ENCODE results near the gene SMIM1.

The SMIM1 gene

DNA sequence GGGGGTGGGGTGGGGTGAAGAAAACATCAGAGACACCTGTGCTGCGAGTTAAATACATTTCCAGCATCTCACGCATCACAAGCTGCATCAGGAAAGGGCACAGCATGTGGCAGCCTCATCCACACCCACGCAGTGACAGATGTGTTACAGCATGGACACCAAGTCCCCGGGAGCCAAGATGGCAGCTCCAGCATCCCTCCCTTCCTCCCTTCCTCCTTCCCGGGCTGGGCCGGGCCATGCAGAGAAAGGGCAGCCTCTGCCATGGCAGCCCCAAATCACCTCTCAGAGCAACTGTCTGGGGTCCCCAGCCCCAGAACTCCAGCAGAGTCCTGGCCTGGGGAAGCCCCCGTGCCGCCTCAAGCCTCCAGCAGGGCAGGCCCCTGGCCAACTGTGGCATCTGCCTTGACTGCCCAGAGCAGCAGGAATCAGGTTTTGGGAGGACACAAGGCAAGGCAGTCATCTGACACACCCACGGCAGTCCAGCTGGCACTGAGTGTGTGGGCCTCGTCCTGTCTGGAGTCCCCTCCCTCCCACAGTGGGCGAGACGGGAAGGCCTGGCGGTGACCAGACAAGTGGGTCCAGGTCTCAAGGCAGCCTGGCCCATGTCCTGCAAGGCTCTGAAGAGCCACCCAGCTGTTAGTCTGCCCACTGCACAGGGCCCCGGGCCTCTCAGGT, 6.2 kb downstream of the SMIM1 start:
- Histone ChIP-seq H3K9me3 (ENCODE audit: control insufficient read depth, low read length) (no peaks in the 10 kb centered on the region), H4K8ac (ENCODE audit: low read length) (no peak overlapping the region), H2BK15ac (ENCODE audit: low read depth, poor library complexity, severe bottlenecking) (no peak overlapping the region), H2BK12ac (ENCODE audit: low read length in 2 of 2) (no peak overlapping the region), H4K91ac (ENCODE audit: low read length) (no peak overlapping the region), H3K27ac (ENCODE audit: low read length, poor library complexity, severe bottlenecking) (no peak overlapping the region), H3K4me3 (ENCODE audit: insufficient read depth in 1 of 2, low read depth in 1 of 2, low read length in 2 of 2) (no peak overlapping the region), H3K79me1 (replicated peaks; ENCODE audit: low read length, poor library complexity, severe bottlenecking) (peaks cover 21% of the 10 kb centered on the region), H3K23ac (ENCODE audit: low read length in 2 of 2) (no peak overlapping the region), H3K9ac (ENCODE audit: low read length) (no peak overlapping the region), H3K27me3 (ENCODE audit: control insufficient read depth in 1 of 2, insufficient read depth in 1 of 2, low read length in 2 of 2) (no peaks in the 10 kb centered on the region), H3K4ac (ENCODE audit: low read depth in 1 of 2, low read length in 2 of 2) (peak overlapping the region in 1 of 2 experiments; percentile 20), H2BK120ac (ENCODE audit: low read depth, low read length) (no peak overlapping the region), H2AFZ (ENCODE audit: low read depth, low read length) (no peak overlapping the region), H2AK5ac (ENCODE audit: low read length, severe bottlenecking) (no peak overlapping the region), H3K4me1 (ENCODE audit: control insufficient read depth, insufficient read depth, low read depth, low read length) (peaks cover 42% of the 10 kb centered on the region), H3K18ac (ENCODE audit: low read depth in 1 of 2, low read length in 2 of 2) (no peak overlapping the region), H3K4me2 (ENCODE audit: low read length, poor library complexity, severe bottlenecking) (no peak overlapping the region), H3K14ac (ENCODE audit: low read length in 2 of 2) (no peak overlapping the region), H3K36me3 (ENCODE audit: control insufficient read depth in 1 of 2, insufficient read depth in 2 of 2, low read depth in 1 of 2, low read length in 2 of 2) (peaks cover 56 to 64% of the 10 kb centered on the region in 2 experiments), H2BK5ac (ENCODE audit: low read depth, low read length, poor library complexity, severe bottlenecking) (no peak overlapping the region)
- no peak for DNase-seq
- WGBS, result 89% methylated on average over 14 of the region's 14 CpGs

DNA sequence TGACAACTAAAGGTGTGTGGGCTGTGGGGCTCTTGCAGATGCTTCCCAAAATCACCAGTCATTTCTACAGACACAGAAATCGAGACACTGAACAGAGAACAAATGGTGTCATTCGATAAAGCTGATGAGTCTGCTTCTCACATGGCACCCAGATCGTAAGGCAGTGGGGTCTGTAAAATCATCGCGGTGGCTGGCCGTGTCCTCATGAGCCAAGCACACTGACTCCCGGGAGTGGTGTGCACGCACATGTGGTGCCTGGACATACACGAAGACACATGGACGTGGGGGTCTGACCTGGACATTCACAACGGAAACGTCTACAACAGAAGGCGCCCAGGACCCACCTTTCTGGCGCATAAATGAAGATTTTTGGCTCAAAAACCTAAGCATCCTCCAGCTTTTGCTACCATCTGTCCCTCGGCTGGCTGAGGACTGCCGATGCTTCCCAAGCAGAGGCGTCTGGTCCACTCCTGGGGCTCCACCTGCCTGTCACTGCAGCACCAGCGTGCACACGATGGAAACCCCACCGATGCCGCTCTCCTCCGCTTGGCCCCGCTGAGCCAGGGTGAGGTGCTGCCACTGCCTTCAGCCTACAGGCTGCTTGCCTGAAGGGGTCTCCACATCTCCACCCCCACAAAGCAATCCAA, 6.8 kb downstream of the SMIM1 start:
- no peak overlapping the region for H3K14ac ChIP-seq (ENCODE audit: low read length in 2 of 2)
- no peak overlapping the region for H2AK5ac ChIP-seq (ENCODE audit: low read length, severe bottlenecking)

DNA sequence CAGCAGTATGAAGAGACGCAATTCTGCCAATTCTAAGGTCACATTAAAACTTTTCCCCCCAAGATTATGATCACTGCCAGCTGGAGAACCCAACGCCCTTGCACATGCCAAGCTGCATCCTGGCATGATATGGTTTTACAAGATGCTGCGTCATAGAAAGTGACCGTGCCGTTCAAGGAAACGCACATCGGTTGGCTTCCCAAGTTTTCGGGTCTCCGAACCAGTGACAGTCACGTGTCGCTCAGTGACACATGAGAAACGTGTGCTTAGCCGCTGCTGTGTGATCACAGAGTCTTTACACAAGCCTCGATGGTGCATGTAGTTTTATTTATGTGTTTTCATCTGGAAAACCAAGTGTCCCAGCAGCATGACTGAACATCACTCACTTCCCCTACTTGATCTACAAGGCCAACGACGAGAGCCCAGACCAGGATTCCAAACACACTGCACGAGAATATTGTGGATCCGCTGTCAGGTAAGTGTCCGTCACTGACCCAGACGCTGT, 7.4 kb downstream of the SMIM1 start:
- 97% methylated on average over 20 of the region's 20 CpGs for WGBS
- no peak overlapping the region for H3K18ac ChIP-seq (ENCODE audit: low read depth in 1 of 2, low read length in 2 of 2)
- no peak overlapping the region for H3K27ac ChIP-seq (ENCODE audit: low read length, poor library complexity, severe bottlenecking)

More for the DNA sequence above, 6.8 kb downstream of the SMIM1 start:
- no peak for DNase-seq
- H2BK15ac ChIP-seq (ENCODE audit: low read depth, poor library complexity, severe bottlenecking), result no peak overlapping the region
- H4K8ac ChIP-seq (ENCODE audit: low read length), result no peak overlapping the region
- no peak overlapping the region for H3K4me2 ChIP-seq (ENCODE audit: low read length, poor library complexity, severe bottlenecking)
- no peak overlapping the region for H2AFZ ChIP-seq (ENCODE audit: low read depth, low read length)
- H3K4me1 ChIP-seq (ENCODE audit: control insufficient read depth, insufficient read depth, low read depth, low read length), result peaks cover 35% of the 10 kb centered on the region
- H3K9ac ChIP-seq (ENCODE audit: low read length), result no peak overlapping the region
- WGBS, result 94% methylated on average over 23 of the region's 23 CpGs
- H4K91ac ChIP-seq (ENCODE audit: low read length), result no peak overlapping the region
- no peak overlapping the region for H3K18ac ChIP-seq (ENCODE audit: low read depth in 1 of 2, low read length in 2 of 2)
- H3K79me1 ChIP-seq (replicated peaks; ENCODE audit: low read length, poor library complexity, severe bottlenecking), result peaks cover 26% of the 10 kb centered on the region
- no peak overlapping the region for H3K4me3 ChIP-seq (ENCODE audit: insufficient read depth in 1 of 2, low read depth in 1 of 2, low read length in 2 of 2)
- H2BK5ac ChIP-seq (ENCODE audit: low read depth, low read length, poor library complexity, severe bottlenecking), result no peak overlapping the region
- H3K23ac ChIP-seq (ENCODE audit: low read length in 2 of 2), result no peak overlapping the region
- H3K4ac ChIP-seq (ENCODE audit: low read depth in 1 of 2, low read length in 2 of 2), result no peak overlapping the region
- H3K36me3 ChIP-seq (ENCODE audit: control insufficient read depth in 1 of 2, insufficient read depth in 2 of 2, low read depth in 1 of 2, low read length in 2 of 2), result peaks cover 62 to 71% of the 10 kb centered on the region in 2 experiments
- no peaks in the 10 kb centered on the region for H3K27me3 ChIP-seq (ENCODE audit: control insufficient read depth in 1 of 2, insufficient read depth in 1 of 2, low read length in 2 of 2)
- H3K27ac ChIP-seq (ENCODE audit: low read length, poor library complexity, severe bottlenecking), result no peak overlapping the region
- no peak overlapping the region for H2BK120ac ChIP-seq (ENCODE audit: low read depth, low read length)
- H2BK12ac ChIP-seq (ENCODE audit: low read length in 2 of 2), result no peak overlapping the region
- no peaks in the 10 kb centered on the region for H3K9me3 ChIP-seq (ENCODE audit: control insufficient read depth, low read length)

DNA sequence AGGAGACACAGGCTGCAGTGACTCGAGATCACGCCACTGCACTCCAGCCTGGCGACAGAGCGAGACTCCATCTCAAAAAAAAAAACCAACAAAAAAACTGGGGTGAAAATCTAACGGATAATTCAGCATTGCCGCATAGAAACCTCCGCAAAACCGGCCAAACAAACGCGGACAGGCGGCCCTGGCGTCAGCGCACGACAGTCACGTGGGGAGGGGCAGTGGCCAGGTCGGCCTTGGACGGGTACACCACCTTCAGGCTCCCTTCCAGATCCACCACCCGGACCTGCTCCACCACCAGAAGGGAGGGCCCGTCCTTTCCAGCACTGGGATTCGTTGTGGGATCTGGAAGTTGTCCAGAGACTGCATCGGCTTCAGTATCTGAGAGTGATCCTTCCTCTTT, 8.4 kb downstream of the SMIM1 start:
- no peak overlapping the region for H2BK5ac ChIP-seq (ENCODE audit: low read depth, low read length, poor library complexity, severe bottlenecking)
- H4K91ac ChIP-seq (ENCODE audit: low read length), result no peak overlapping the region
- DNase-seq, result no peak
- no peak overlapping the region for H4K8ac ChIP-seq (ENCODE audit: low read length)
- WGBS, result 96% methylated on average over 18 of the region's 21 CpGs
- H3K4me3 ChIP-seq (ENCODE audit: insufficient read depth in 1 of 2, low read depth in 1 of 2, low read length in 2 of 2), result no peak overlapping the region
- H2BK15ac ChIP-seq (ENCODE audit: low read depth, poor library complexity, severe bottlenecking), result no peak overlapping the region
- no peak overlapping the region for H2BK120ac ChIP-seq (ENCODE audit: low read depth, low read length)
- no peak overlapping the region for H3K27ac ChIP-seq (ENCODE audit: low read length, poor library complexity, severe bottlenecking)
- H2BK12ac ChIP-seq (ENCODE audit: low read length in 2 of 2), result no peak overlapping the region
- H3K4ac ChIP-seq (ENCODE audit: low read depth in 1 of 2, low read length in 2 of 2), result no peak overlapping the region
- H2AK5ac ChIP-seq (ENCODE audit: low read length, severe bottlenecking), result no peak overlapping the region
- H3K36me3 ChIP-seq (ENCODE audit: control insufficient read depth in 1 of 2, insufficient read depth in 2 of 2, low read depth in 1 of 2, low read length in 2 of 2), result peaks cover 76 to 80% of the 10 kb centered on the region in 2 experiments
- H3K4me2 ChIP-seq (ENCODE audit: low read length, poor library complexity, severe bottlenecking), result no peak overlapping the region
- H3K27me3 ChIP-seq (ENCODE audit: control insufficient read depth in 1 of 2, insufficient read depth in 1 of 2, low read length in 2 of 2), result no peaks in the 10 kb centered on the region
- H3K14ac ChIP-seq (ENCODE audit: low read length in 2 of 2), result no peak overlapping the region
- no peak overlapping the region for H3K18ac ChIP-seq (ENCODE audit: low read depth in 1 of 2, low read length in 2 of 2)
- peaks cover 30% of the 10 kb centered on the region for H3K79me1 ChIP-seq (replicated peaks; ENCODE audit: low read length, poor library complexity, severe bottlenecking)
- H3K23ac ChIP-seq (ENCODE audit: low read length in 2 of 2), result no peak overlapping the region
- H3K4me1 ChIP-seq (ENCODE audit: control insufficient read depth, insufficient read depth, low read depth, low read length), result peaks cover 20% of the 10 kb centered on the region
- no peak overlapping the region for H2AFZ ChIP-seq (ENCODE audit: low read depth, low read length)
- H3K9me3 ChIP-seq (ENCODE audit: control insufficient read depth, low read length), result no peaks in the 10 kb centered on the region
- H3K9ac ChIP-seq (ENCODE audit: low read length), result no peak overlapping the region

More for the DNA sequence above, 7.4 kb downstream of the SMIM1 start:
- Histone ChIP-seq H3K4me2 (ENCODE audit: low read length, poor library complexity, severe bottlenecking) (no peak overlapping the region), H3K9me3 (ENCODE audit: control insufficient read depth, low read length) (no peaks in the 10 kb centered on the region), H3K23ac (ENCODE audit: low read length in 2 of 2) (no peak overlapping the region), H3K14ac (ENCODE audit: low read length in 2 of 2) (no peak overlapping the region), H2BK12ac (ENCODE audit: low read length in 2 of 2) (no peak overlapping the region), H3K9ac (ENCODE audit: low read length) (no peak overlapping the region), H3K4ac (ENCODE audit: low read depth in 1 of 2, low read length in 2 of 2) (no peak overlapping the region), H2BK5ac (ENCODE audit: low read depth, low read length, poor library complexity, severe bottlenecking) (no peak overlapping the region), H2BK120ac (ENCODE audit: low read depth, low read length) (no peak overlapping the region), H2AFZ (ENCODE audit: low read depth, low read length) (no peak overlapping the region), H3K4me1 (ENCODE audit: control insufficient read depth, insufficient read depth, low read depth, low read length) (peaks cover 29% of the 10 kb centered on the region), H4K91ac (ENCODE audit: low read length) (no peak overlapping the region), H2BK15ac (ENCODE audit: low read depth, poor library complexity, severe bottlenecking) (no peak overlapping the region), H3K4me3 (ENCODE audit: insufficient read depth in 1 of 2, low read depth in 1 of 2, low read length in 2 of 2) (no peak overlapping the region), H4K8ac (ENCODE audit: low read length) (no peak overlapping the region), H3K79me1 (replicated peaks; ENCODE audit: low read length, poor library complexity, severe bottlenecking) (peaks cover 28% of the 10 kb centered on the region), H2AK5ac (ENCODE audit: low read length, severe bottlenecking) (no peak overlapping the region), H3K36me3 (ENCODE audit: control insufficient read depth in 1 of 2, insufficient read depth in 2 of 2, low read depth in 1 of 2, low read length in 2 of 2) (peaks cover 67 to 77% of the 10 kb centered on the region in 2 experiments), H3K27me3 (ENCODE audit: control insufficient read depth in 1 of 2, insufficient read depth in 1 of 2, low read length in 2 of 2) (no peaks in the 10 kb centered on the region)
- DNase-seq, result no peak

Measured in mesenchymal stem cell (in vitro differentiated cells and primary cell).